HFFc6 (cell line): ENCODE data around the gene SLC18A3. TPM values are rescaled to one million over a fixed set of nuclear protein-coding genes. Genes with fewer than 3 reads are reported as not detected.

ENCODE experiments used
- DNase-seq: peaks from one replicate; pipeline ENCODE4 v3.0.0-alpha.2; 2018
- H3K27ac Mint-ChIP-seq: 2 replicates; pipeline ENCODE4 v1.8.0; 2020; ENCODE audit warnings: mild to moderate bottlenecking, mixed read lengths
- H3K27me3 Mint-ChIP-seq: 2 replicates; pipeline ENCODE4 v1.8.0; 2021; ENCODE audit warnings: mild to moderate bottlenecking, moderate library complexity, mixed read lengths; ENCODE audit not compliant: insufficient read depth
- H3K36me3 Mint-ChIP-seq: 2 replicates; pipeline ENCODE4 v1.8.0; 2021; ENCODE audit warnings: low read depth, mixed read lengths
- H3K4me1 Mint-ChIP-seq: 2 replicates; pipeline ENCODE4 v1.8.0; 2020; ENCODE audit warnings: low read depth, mixed read lengths
- H3K4me3 Mint-ChIP-seq: 2 replicates; pipeline ENCODE4 v1.8.0; 2020; ENCODE audit warnings: mild to moderate bottlenecking, moderate library complexity, mixed read lengths
- H3K9me3 Mint-ChIP-seq: 2 replicates; pipeline ENCODE4 v1.8.0; 2020; ENCODE audit warnings: mild to moderate bottlenecking, mixed read lengths
- total RNA-seq, 6 experiments: library from RNA; stranded (reverse); fragmentation: NEBNext Ultra II Directional; extraction: Animal tissue kit (Norgen Biotek cat#: 25700); gene quantifications; 2 replicates in 1 of 6; 3 replicates in 5 of 6; pipeline ENCODE4 v1.2.3, GENCODE V29; 2021
- TF ChIP-seq, protein P1 (sequence below): fragments of 200-600 bp; sonication (generic); IDR thresholded peaks from 2 replicates; pipeline ENCODE4 v1.5.0; 2021; ENCODE audit warnings: antibody characterized with exemption, mild to moderate bottlenecking

SLC18A3 gene
- total RNA-seq, 6 experiments from 2014 or later = not detected

DNA sequence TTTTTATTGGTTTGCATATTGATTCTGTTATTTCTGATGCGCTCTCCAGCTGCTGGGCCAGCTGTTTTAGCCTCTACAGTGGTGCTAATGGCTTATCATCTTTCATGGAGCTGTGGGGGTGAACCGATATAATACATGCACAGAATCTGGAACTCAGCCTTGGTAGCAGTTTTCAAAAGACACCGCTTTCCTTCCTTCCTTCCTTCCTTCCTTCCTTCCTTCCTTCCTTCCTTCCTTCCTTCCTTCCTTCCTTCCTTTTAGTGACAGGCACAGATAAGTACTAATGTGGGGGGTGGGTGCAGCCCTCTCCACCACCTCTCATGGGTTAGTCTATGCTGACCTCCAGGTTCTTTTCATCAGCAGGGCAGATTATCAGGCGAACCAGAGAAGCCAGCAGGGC lies 37.4 kb downstream of the SLC18A3 start:
- TF ChIP-seq, protein P1, sequence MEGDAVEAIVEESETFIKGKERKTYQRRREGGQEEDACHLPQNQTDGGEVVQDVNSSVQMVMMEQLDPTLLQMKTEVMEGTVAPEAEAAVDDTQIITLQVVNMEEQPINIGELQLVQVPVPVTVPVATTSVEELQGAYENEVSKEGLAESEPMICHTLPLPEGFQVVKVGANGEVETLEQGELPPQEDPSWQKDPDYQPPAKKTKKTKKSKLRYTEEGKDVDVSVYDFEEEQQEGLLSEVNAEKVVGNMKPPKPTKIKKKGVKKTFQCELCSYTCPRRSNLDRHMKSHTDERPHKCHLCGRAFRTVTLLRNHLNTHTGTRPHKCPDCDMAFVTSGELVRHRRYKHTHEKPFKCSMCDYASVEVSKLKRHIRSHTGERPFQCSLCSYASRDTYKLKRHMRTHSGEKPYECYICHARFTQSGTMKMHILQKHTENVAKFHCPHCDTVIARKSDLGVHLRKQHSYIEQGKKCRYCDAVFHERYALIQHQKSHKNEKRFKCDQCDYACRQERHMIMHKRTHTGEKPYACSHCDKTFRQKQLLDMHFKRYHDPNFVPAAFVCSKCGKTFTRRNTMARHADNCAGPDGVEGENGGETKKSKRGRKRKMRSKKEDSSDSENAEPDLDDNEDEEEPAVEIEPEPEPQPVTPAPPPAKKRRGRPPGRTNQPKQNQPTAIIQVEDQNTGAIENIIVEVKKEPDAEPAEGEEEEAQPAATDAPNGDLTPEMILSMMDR = no peak
- H3K36me3 Mint-ChIP-seq = no peaks in the 10 kb centered on the region
- no peaks in the 10 kb centered on the region for H3K4me1 Mint-ChIP-seq
- no peak overlapping the region for H3K4me3 Mint-ChIP-seq
- H3K9me3 Mint-ChIP-seq = no peaks in the 10 kb centered on the region
- H3K27ac Mint-ChIP-seq = no peak overlapping the region
- DNase-seq = no peak
- H3K27me3 Mint-ChIP-seq = peaks cover 49% of the 10 kb centered on the region

- peaks cover 52% of the 10 kb centered on the region for H3K27me3 Mint-ChIP-seq
Measured at GRCh38 chr10:49647985-49648795, 38.1 kb downstream of the SLC18A3 start.

GRCh38 chr10:49649294-49649693 lies 39.2 kb downstream of the SLC18A3 start:
- H3K9me3 Mint-ChIP-seq = no peaks in the 10 kb centered on the region
- TF ChIP-seq, protein P1 = no peak
- no peaks in the 10 kb centered on the region for H3K36me3 Mint-ChIP-seq
- DNase-seq = no peak
- no peak overlapping the region for H3K27ac Mint-ChIP-seq
- no peak overlapping the region for H3K4me3 Mint-ChIP-seq
- H3K27me3 Mint-ChIP-seq = peaks cover 59% of the 10 kb centered on the region
- no peaks in the 10 kb centered on the region for H3K4me1 Mint-ChIP-seq

More at GRCh38 chr10:49647985-49648795, 38.1 kb downstream of the SLC18A3 start:
- H3K4me1 Mint-ChIP-seq = no peaks in the 10 kb centered on the region
- TF ChIP-seq, protein P1 = no peak
- H3K27ac Mint-ChIP-seq = no peak overlapping the region
- no peak overlapping the region for H3K4me3 Mint-ChIP-seq
- no peaks in the 10 kb centered on the region for H3K9me3 Mint-ChIP-seq
- no peak for DNase-seq
- H3K36me3 Mint-ChIP-seq = no peaks in the 10 kb centered on the region

DNA sequence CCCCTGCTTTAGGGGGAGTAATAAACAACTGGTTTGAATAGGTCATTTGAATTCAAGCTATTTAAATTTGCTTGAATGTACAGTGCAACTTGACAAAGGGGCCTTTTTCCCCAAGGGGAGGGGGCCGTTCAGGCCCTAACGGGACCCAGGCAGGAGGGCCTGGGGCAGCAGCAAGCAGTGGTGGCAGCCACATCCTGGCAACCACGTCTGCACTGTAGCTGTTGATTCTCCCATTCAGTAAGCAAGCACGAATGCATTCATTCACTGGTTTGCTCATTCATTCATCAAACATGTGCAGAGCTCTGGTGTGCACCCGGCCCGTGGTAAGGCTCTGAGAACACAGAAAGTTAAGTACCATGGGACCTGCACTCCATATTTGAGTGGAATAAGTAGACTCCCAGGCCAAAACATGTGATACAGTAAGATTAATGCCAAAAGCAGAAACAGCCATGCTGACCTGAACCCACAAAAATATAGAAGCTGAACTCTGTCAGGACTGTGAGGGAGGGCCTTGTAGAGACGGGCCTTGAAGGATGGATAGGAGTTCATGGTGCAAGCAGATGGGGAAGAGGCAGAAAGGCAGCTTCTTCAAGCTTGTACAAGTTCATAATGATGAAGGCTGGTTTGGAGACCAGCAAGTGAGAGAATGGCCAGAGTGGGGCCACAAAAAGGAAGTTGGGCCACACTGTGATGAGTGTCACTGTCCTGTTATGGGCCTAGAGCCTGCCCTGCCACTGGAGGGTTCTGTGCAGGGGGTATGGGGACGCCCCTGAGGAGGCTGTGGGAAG lies 40.0 kb downstream of the SLC18A3 start:
- no peak for DNase-seq
- Mint-ChIP-seq H3K27ac (no peak overlapping the region), H3K27me3 (peaks cover 55% of the 10 kb centered on the region), H3K9me3 (no peaks in the 10 kb centered on the region), H3K4me1 (no peaks in the 10 kb centered on the region), H3K36me3 (no peaks in the 10 kb centered on the region), H3K4me3 (no peak overlapping the region)
- TF ChIP-seq, protein P1 = no peak

DNA sequence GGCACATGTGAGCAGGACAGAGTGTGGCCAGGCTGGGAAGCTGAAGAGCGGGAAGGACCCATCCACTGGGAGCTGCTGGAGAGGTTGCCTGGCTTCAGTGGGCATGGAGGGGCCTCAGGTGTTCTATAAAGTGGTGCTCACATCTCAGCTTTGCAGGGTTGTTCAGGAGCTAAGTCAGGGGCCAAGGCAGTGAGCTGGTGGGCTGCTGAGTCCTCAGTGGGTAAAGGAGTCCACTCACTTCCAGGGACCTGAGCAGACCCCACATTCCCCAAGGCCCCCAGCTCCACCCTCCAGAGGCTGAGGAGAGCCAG lies 40.6 kb downstream of the SLC18A3 start:
- TF ChIP-seq, protein P1 = no peak
- no peak overlapping the region for H3K27ac Mint-ChIP-seq
- no peaks in the 10 kb centered on the region for H3K9me3 Mint-ChIP-seq
- H3K27me3 Mint-ChIP-seq = peaks cover 56% of the 10 kb centered on the region
- H3K36me3 Mint-ChIP-seq = no peaks in the 10 kb centered on the region
- no peak for DNase-seq
- no peaks in the 10 kb centered on the region for H3K4me1 Mint-ChIP-seq
- H3K4me3 Mint-ChIP-seq = no peak overlapping the region
